SK-N-SH treated with all-trans-retinoic acid at 6 μM for 48 hours (cell line): ENCODE measurements around the gene HK2.

ENCODE experiments used
- ARNTL ChIP-seq: fragments of 450-650 bp; formaldehyde crosslinking; IDR thresholded peaks from 2 replicates; pipeline ENCODE4 v1.5.0; 2020; ENCODE audit warnings: low read depth, mild to moderate bottlenecking, moderate library complexity, borderline replicate concordance
- BACH2 ChIP-seq: fragments of 250-450 bp; sonication (Bioruptor Pico); IDR thresholded peaks from 2 replicates; pipeline ENCODE4 v1.9.0; 2021; ENCODE audit warnings: mild to moderate bottlenecking, borderline replicate concordance
- CREB5 ChIP-seq: fragments of 250-450 bp; sonication (Bioruptor Pico); IDR thresholded peaks from 2 replicates; pipeline ENCODE4 v1.5.1; 2020; ENCODE audit warnings: low read depth, mild to moderate bottlenecking, moderate library complexity
- CSDC2 ChIP-seq: fragments of 250-450 bp; sonication (Bioruptor Pico); IDR thresholded peaks from 2 replicates; pipeline ENCODE4 v1.5.0; 2020; ENCODE audit warnings: mild to moderate bottlenecking, moderate library complexity
- CSRNP3 ChIP-seq: fragments of 250-450 bp; sonication (Bioruptor Pico); IDR thresholded peaks from 2 replicates; pipeline ENCODE4 v1.5.1; 2021; ENCODE audit warnings: mild to moderate bottlenecking, moderate library complexity
- ESRRG ChIP-seq: fragments of 250-450 bp; sonication (Bioruptor Pico); IDR thresholded peaks from 2 replicates; pipeline ENCODE4 v1.6.1; 2021; ENCODE audit warnings: mild to moderate bottlenecking
- ISL1 ChIP-seq: fragments of 250-450 bp; sonication (Bioruptor Pico); IDR thresholded peaks from 2 replicates; pipeline ENCODE4 v2.1.2; 2022; ENCODE audit warnings: mild to moderate bottlenecking, moderate library complexity
- OSR1 ChIP-seq: fragments of 250-450 bp; sonication (Bioruptor Pico); IDR thresholded peaks from 2 replicates; pipeline ENCODE4 v1.8.0; 2022; ENCODE audit warnings: moderate library complexity, mild to moderate bottlenecking, inconsistent platforms
- PATZ1 ChIP-seq: fragments of 250-450 bp; sonication (Bioruptor Pico); IDR thresholded peaks from 2 replicates; pipeline ENCODE4 v1.8.0; 2020; ENCODE audit warnings: mild to moderate bottlenecking, moderate library complexity, borderline replicate concordance
- RARB ChIP-seq: fragments of 250-450 bp; sonication (Bioruptor Pico); IDR thresholded peaks from 2 replicates; pipeline ENCODE4 v1.8.0; 2021; ENCODE audit warnings: mild to moderate bottlenecking, moderate library complexity
- TOX ChIP-seq: fragments of 250-450 bp; sonication (Bioruptor Pico); IDR thresholded peaks from 2 replicates; pipeline ENCODE4 v1.8.0; 2021; ENCODE audit warnings: mild to moderate bottlenecking, moderate library complexity, borderline replicate concordance
- ZFP30 ChIP-seq: fragments of 450-650 bp; formaldehyde crosslinking; IDR thresholded peaks from 2 replicates; pipeline ENCODE4 v1.5.0; 2022; ENCODE audit warnings: mild to moderate bottlenecking, moderate library complexity
- ZNF8 ChIP-seq: fragments of 450-650 bp; formaldehyde crosslinking; IDR thresholded peaks from 2 replicates; pipeline ENCODE4 v1.5.0; 2020; ENCODE audit warnings: mild to moderate bottlenecking, moderate library complexity

- no peak for TF ChIP-seq ARNTL (CRISPR knock-in tag)
- TF ChIP-seq CSDC2 (CRISPR knock-in tag): no peak
- TF ChIP-seq BACH2 (CRISPR knock-in tag): no peak
- TF ChIP-seq OSR1 (CRISPR knock-in tag): no peak
- no peak for TF ChIP-seq RARB (CRISPR knock-in tag)
- no peak for TF ChIP-seq PATZ1 (CRISPR knock-in tag)
- no peak for TF ChIP-seq ZNF8 (CRISPR knock-in tag)
- no peak for TF ChIP-seq ESRRG (CRISPR knock-in tag)
- TF ChIP-seq ISL1 (CRISPR knock-in tag): no peak
- no peak for TF ChIP-seq ZFP30
- no peak for TF ChIP-seq TOX (CRISPR knock-in tag)
- no peak for TF ChIP-seq CSRNP3 (CRISPR knock-in tag)
- no peak for TF ChIP-seq CREB5
These were observed 97.0 kb downstream of the HK2 start for GRCh38 chr2:74930811-74931486.
